Left ventricle myocardium inferior (tissue), 1 donor: ENCODE measurements around the gene ASIC2. TPM values are rescaled to one million over a fixed set of nuclear protein-coding genes. Genes with fewer than 3 reads are reported as not detected.

ENCODE experiments used
- DNase-seq: peaks from one replicate; pipeline ENCODE4 v3.0.0-alpha.2; 2020
- H3K27ac ChIP-seq: fragments of 200-600 bp; replicated peaks from 2 replicates; pipeline ENCODE4 v1.8.0; 2021
- H3K27me3 ChIP-seq: fragments of 200-600 bp; 2 replicates; pipeline ENCODE4 v1.8.0; 2021; ENCODE audit warnings: low read depth
- H3K36me3 ChIP-seq: fragments of 200-600 bp; 2 replicates; pipeline ENCODE4 v1.8.0; 2021
- H3K4me1 ChIP-seq: fragments of 200-600 bp; 2 replicates; pipeline ENCODE4 v1.8.0; 2021
- H3K4me3 ChIP-seq: fragments of 200-600 bp; 2 replicates; pipeline ENCODE4 v1.8.0; 2021; ENCODE audit warnings: mild to moderate bottlenecking, moderate library complexity
- H3K9me3 ChIP-seq: fragments of 200-600 bp; replicated peaks from 2 replicates; pipeline ENCODE4 v1.8.0; 2021
- CTCF ChIP-seq: fragments of 200-600 bp; IDR thresholded peaks from 2 replicates; pipeline ENCODE4 v1.8.0; 2021; ENCODE audit warnings: antibody characterized with exemption, mild to moderate bottlenecking, borderline replicate concordance
- intact Hi-C: fragments of 100-400 bp; cut with micrococcal nuclease; formaldehyde crosslinking; loops from one replicate; pipeline ENCODE4 v1.11.0; 2022
- total RNA-seq: library from RNA; stranded (reverse); fragmentation: NEBNext Ultra II Directional; extraction: Animal tissue kit (Norgen Biotek cat#: 25700); gene quantifications from one replicate; pipeline ENCODE4 v1.2.1, GENCODE V29; 2021
- donor health status: DM: no; HTN: yes; CAD: no; lungs with severe emphysema.

ASIC2 gene
- total RNA-seq, 1 donor from 2014 or later: not detected

- no peak for TF ChIP-seq CTCF
- no peaks in the 10 kb centered on the region for H3K36me3 ChIP-seq
- H3K27ac ChIP-seq: no peak overlapping the region
- no peaks in the 10 kb centered on the region for H3K9me3 ChIP-seq
- no peak overlapping the region for H3K4me3 ChIP-seq
- intact Hi-C loops: no loop called here
- no peaks in the 10 kb centered on the region for H3K4me1 ChIP-seq
- H3K27me3 ChIP-seq: peaks cover 95% of the 10 kb centered on the region
- no peak for DNase-seq
Observed at GRCh38 chr17:33204156-33204555, 88.9 kb downstream of the ASIC2 start.

- TF ChIP-seq CTCF: no peak
- no peak overlapping the region for H3K27ac ChIP-seq
- H3K36me3 ChIP-seq: no peaks in the 10 kb centered on the region
- intact Hi-C loops: no loop called here
- no peak for DNase-seq
- H3K4me1 ChIP-seq: no peaks in the 10 kb centered on the region
- H3K9me3 ChIP-seq: no peaks in the 10 kb centered on the region
- H3K4me3 ChIP-seq: no peak overlapping the region
- peaks cover 98% of the 10 kb centered on the region for H3K27me3 ChIP-seq
Observed at GRCh38 chr17:33202796-33203495, 90.1 kb downstream of the ASIC2 start.

GRCh38 chr17:33202021-33202420 is 91.1 kb downstream of the ASIC2 start:
- peak; percentile 12 for TF ChIP-seq CTCF
- Histone ChIP-seq H3K4me1 (no peaks in the 10 kb centered on the region), H3K27me3 (peaks cover 98% of the 10 kb centered on the region), H3K4me3 (no peak overlapping the region), H3K27ac (no peak overlapping the region), H3K36me3 (no peaks in the 10 kb centered on the region), H3K9me3 (no peaks in the 10 kb centered on the region)
- intact Hi-C loops: no loop called here
- DNase-seq: no peak

- H3K4me1 ChIP-seq: no peaks in the 10 kb centered on the region
- H3K27me3 ChIP-seq: peaks cover 98% of the 10 kb centered on the region
- no peak overlapping the region for H3K27ac ChIP-seq
- H3K4me3 ChIP-seq: no peak overlapping the region
- H3K36me3 ChIP-seq: no peaks in the 10 kb centered on the region
- DNase-seq: no peak
- no peaks in the 10 kb centered on the region for H3K9me3 ChIP-seq
- intact Hi-C loops: no loop called here
- TF ChIP-seq CTCF: no peak
Observed at GRCh38 chr17:33201283-33201682, 91.8 kb downstream of the ASIC2 start.

- no peak for TF ChIP-seq CTCF
- Histone ChIP-seq H3K27me3 (peaks cover 98% of the 10 kb centered on the region), H3K4me3 (no peak overlapping the region), H3K4me1 (no peaks in the 10 kb centered on the region), H3K27ac (no peak overlapping the region), H3K9me3 (no peaks in the 10 kb centered on the region), H3K36me3 (no peaks in the 10 kb centered on the region)
- no peak for DNase-seq
- intact Hi-C loops: no loop called here
Observed at GRCh38 chr17:33200587-33200986, 92.5 kb downstream of the ASIC2 start.
